Right lobe of liver (tissue), 4 donors: ENCODE results near the gene SCN9A.

Experiments
- POLR2A ChIP-seq: fragments of 450-650 bp; IDR thresholded peaks from one replicate; pipeline ENCODE4 v1.6.1; 2017; ENCODE audit warnings: antibody characterized with exemption, mild to moderate bottlenecking
- TF ChIP-seq, protein P1 (sequence below), 4 donors: fragments of 200-600 bp in 3 of 4; fragments of 450-650 bp in 1 of 4; IDR thresholded peaks; one replicate each; pipeline versions ENCODE4 v1.5.1 to v1.8.0; 2016 to 2022; ENCODE audit warnings: antibody characterized with exemption in 4 of 4, mild to moderate bottlenecking in 2 of 4
- donor health status: DM: no; HTN: no; CAD: no.
- donor health status: DM: no; HTN: no; CAD: no.
- donor health status: DM: no; HTN: yes; CAD: no.

DNA sequence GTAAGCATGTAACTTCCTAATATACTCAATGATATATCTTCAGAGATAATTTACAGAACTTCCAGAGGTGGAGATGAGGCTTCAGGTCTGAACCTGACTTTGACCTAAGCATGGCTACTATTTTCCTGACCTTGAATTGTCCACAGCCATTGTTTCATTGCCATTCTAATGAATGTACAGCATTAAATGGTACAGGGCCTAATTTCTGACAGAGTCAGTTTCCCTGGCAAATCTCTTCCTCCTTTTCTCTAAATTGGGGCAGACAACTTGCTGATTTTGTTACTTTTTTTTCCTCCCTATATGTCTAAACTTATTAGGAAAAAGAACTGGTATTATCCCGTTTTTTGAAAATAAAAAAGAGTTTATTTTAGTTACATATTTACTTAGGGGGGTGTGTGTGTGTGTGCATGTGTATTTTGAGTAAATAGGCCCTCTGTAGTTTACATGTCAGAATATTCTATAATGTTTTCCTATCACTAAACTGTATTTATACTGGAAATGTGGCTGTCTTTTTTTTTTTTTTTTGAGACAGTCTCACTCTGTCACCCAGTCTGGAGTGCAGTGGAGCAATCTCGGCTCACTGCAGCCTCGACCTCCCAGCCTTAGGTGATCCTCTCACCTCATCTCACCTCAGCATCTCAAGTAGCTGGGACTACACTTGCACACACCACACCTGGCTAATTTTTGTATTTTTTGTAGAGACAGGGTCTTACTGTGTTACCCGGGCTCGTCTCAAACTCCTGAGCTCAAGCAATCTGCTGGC lies 43.3 kb upstream of the SCN9A start:
- TF ChIP-seq, protein P1, sequence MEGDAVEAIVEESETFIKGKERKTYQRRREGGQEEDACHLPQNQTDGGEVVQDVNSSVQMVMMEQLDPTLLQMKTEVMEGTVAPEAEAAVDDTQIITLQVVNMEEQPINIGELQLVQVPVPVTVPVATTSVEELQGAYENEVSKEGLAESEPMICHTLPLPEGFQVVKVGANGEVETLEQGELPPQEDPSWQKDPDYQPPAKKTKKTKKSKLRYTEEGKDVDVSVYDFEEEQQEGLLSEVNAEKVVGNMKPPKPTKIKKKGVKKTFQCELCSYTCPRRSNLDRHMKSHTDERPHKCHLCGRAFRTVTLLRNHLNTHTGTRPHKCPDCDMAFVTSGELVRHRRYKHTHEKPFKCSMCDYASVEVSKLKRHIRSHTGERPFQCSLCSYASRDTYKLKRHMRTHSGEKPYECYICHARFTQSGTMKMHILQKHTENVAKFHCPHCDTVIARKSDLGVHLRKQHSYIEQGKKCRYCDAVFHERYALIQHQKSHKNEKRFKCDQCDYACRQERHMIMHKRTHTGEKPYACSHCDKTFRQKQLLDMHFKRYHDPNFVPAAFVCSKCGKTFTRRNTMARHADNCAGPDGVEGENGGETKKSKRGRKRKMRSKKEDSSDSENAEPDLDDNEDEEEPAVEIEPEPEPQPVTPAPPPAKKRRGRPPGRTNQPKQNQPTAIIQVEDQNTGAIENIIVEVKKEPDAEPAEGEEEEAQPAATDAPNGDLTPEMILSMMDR (IDR thresholded peaks at IDR 0.05) = no peak
- TF ChIP-seq POLR2A = no peak
